Keratinocyte (primary cell): Measurements from ENCODE around the gene ATP4A. TPM values are rescaled to one million over a fixed set of nuclear protein-coding genes. Genes with fewer than 3 reads are reported as not detected.

ENCODE experiments used
- DNase-seq: peaks from one replicate; pipeline ENCODE4 v3.0.0-alpha.2; 2011; ENCODE audit warnings: low read depth, missing footprints, low spot score
- FAIRE-seq: peaks from 2 replicates; lab custom pipeline; 2011; peaks lifted over from hg19 to GRCh38; lab: Jason Lieb, UNC
- H2AFZ ChIP-seq: 2 replicates; pipeline ENCODE4 v1.6.0; 2012; ENCODE audit warnings: low read length, control low read depth, inconsistent platforms; ENCODE audit not compliant: control insufficient read depth
- H3K27ac ChIP-seq: 2 replicates; pipeline ENCODE4 v1.5.1; 2011; ENCODE audit warnings: low read length; ENCODE audit not compliant: control insufficient read depth, insufficient read depth
- H3K27me3 ChIP-seq: 3 replicates; pipeline ENCODE4 v1.6.0; 2011; ENCODE audit warnings: low read length; ENCODE audit not compliant: control insufficient read depth, insufficient read depth; ENCODE audit errors: extremely low read depth
- H3K36me3 ChIP-seq, 2 experiments: 2 replicates in 1 of 2; 3 replicates in 1 of 2; pipeline ENCODE4 v1.5.1; 2011; ENCODE audit warnings: low read length in 2 of 2, mild to moderate bottlenecking in 1 of 2; ENCODE audit not compliant: control insufficient read depth in 2 of 2, insufficient read depth in 2 of 2; ENCODE audit errors: extremely low read depth in 1 of 2
- H3K4me1 ChIP-seq: 3 replicates; pipeline ENCODE4 v1.5.1; 2011; ENCODE audit warnings: low read length; ENCODE audit not compliant: control insufficient read depth, insufficient read depth; ENCODE audit errors: extremely low read depth
- H3K4me2 ChIP-seq: 3 replicates; pipeline ENCODE4 v1.6.0; 2011; ENCODE audit warnings: low read depth, low read length; ENCODE audit not compliant: control insufficient read depth, insufficient read depth; ENCODE audit errors: extremely low read depth
- H3K4me3 ChIP-seq, 3 experiments: fragments of 200-600 bp in 1 of 3; sonication (generic) in 1 of 3; 2 replicates in 2 of 3; 3 replicates in 1 of 3; pipeline ENCODE4 v1.5.1; 2011 to 2016; ENCODE audit warnings: low read length in 3 of 3, mild to moderate bottlenecking in 3 of 3, control low read depth in 2 of 3, inconsistent platforms in 1 of 3, low read depth in 1 of 3, mixed read lengths in 1 of 3, mixed run types in 1 of 3, moderate library complexity in 1 of 3; ENCODE audit not compliant: control insufficient read depth in 2 of 3, insufficient read depth in 2 of 3; ENCODE audit errors: extremely low read depth in 1 of 3
- H3K79me2 ChIP-seq: 2 replicates; pipeline ENCODE4 v1.6.0; 2012; ENCODE audit warnings: low read length; ENCODE audit not compliant: control insufficient read depth, insufficient read depth
- H3K9ac ChIP-seq: 3 replicates; pipeline ENCODE4 v1.6.0; 2011; ENCODE audit warnings: low read length; ENCODE audit not compliant: control insufficient read depth, insufficient read depth; ENCODE audit errors: extremely low read depth
- H3K9me1 ChIP-seq: 3 replicates; pipeline ENCODE4 v1.6.0; 2011; ENCODE audit warnings: low read length; ENCODE audit not compliant: control insufficient read depth, insufficient read depth; ENCODE audit errors: extremely low read depth
- H3K9me3 ChIP-seq: 2 replicates; pipeline ENCODE4 v1.5.1; 2012; ENCODE audit warnings: low read depth, low read length; ENCODE audit not compliant: control insufficient read depth
- H4K20me1 ChIP-seq: 3 replicates; pipeline ENCODE4 v1.6.0; 2011; ENCODE audit warnings: low read length; ENCODE audit not compliant: control insufficient read depth, insufficient read depth; ENCODE audit errors: extremely low read depth
- EZH2 ChIP-seq: IDR thresholded peaks from one replicate; pipeline ENCODE4 v1.6.1; 2012; ENCODE audit warnings: inconsistent platforms, mild to moderate bottlenecking, low read length, moderate library complexity
- dilution Hi-C: fragments of 300-500 bp; cut with MboI; formaldehyde crosslinking; loops from one replicate; pipeline ENCODE4 v1.7.0; 2020; ENCODE audit warnings: low sequenced_read_pairs; ENCODE audit not compliant: extremely low pct_ligation_motif_present
- polyA plus RNA-seq, 5 experiments: library from polyadenylated mRNA; depleted of rRNA in 3 of 5; stranded (reverse) in 3 of 5; stranded (forward) in 1 of 5; unstranded in 1 of 5; fragments of >200 nt; gene quantifications; 1 replicate in 1 of 5; 2 replicates in 3 of 5; 3 replicates in 1 of 5; pipeline versions ENCODE4 v1.2.1 to v1.2.3, GENCODE V29; 2011 to 2012; ENCODE audit warnings: missing spikeins in 2 of 5, low read depth in 1 of 5, low replicate concordance in 1 of 5
- TF ChIP-seq, protein P1 (sequence below), 3 experiments: IDR thresholded peaks in 1 of 3; conservative IDR thresholded peaks in 1 of 3; optimal IDR thresholded peaks in 1 of 3; 2 replicates in 2 of 3; 3 replicates in 1 of 3; pipeline versions ENCODE3 to v1.5.1; 2011; ENCODE audit warnings: low read length in 3 of 3, mild to moderate bottlenecking in 3 of 3, moderate library complexity in 2 of 3, control low read depth in 1 of 3, inconsistent platforms in 1 of 3; ENCODE audit not compliant: insufficient read depth in 2 of 3; ENCODE audit errors: extremely low read depth in 1 of 3

Gene ATP4A
- polyA plus RNA-seq, 1 donor (not counting 4 experiments of a cell fraction or from before 2014, with no cell fraction given): not detected

DNA sequence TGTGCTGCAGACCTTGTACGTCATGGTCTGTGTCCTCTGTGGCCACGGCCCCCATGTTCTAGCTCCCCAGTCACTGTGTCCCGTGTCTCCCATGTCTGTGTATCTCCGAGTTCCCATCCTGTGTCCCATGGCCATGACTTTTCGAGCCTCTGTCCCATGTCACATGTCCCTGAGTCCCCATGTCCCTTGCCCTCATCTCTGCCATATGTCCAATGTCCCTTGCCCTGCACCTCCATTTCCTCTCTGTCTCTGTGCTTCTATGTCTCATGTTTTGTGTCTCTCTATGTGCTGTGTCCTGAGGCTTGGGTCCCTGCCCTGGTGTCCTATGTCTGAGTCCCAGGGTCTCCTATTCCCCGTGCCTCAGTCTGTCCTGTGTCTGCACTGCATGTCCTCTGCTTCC, 2.0 kb downstream of the ATP4A start:
- H3K27ac ChIP-seq: no peak overlapping the region
- H3K9me3 ChIP-seq: no peaks in the 10 kb centered on the region
- no peak overlapping the region for H3K4me2 ChIP-seq
- H4K20me1 ChIP-seq: no peaks in the 10 kb centered on the region
- DNase-seq (no peak), FAIRE-seq (no peak)
- no peaks in the 10 kb centered on the region for H3K4me1 ChIP-seq
- H3K36me3 ChIP-seq: no peaks in the 10 kb centered on the region
- peaks cover 23% of the 10 kb centered on the region for H3K27me3 ChIP-seq
- dilution Hi-C loops: no loop called here
- TF ChIP-seq, protein P1, sequence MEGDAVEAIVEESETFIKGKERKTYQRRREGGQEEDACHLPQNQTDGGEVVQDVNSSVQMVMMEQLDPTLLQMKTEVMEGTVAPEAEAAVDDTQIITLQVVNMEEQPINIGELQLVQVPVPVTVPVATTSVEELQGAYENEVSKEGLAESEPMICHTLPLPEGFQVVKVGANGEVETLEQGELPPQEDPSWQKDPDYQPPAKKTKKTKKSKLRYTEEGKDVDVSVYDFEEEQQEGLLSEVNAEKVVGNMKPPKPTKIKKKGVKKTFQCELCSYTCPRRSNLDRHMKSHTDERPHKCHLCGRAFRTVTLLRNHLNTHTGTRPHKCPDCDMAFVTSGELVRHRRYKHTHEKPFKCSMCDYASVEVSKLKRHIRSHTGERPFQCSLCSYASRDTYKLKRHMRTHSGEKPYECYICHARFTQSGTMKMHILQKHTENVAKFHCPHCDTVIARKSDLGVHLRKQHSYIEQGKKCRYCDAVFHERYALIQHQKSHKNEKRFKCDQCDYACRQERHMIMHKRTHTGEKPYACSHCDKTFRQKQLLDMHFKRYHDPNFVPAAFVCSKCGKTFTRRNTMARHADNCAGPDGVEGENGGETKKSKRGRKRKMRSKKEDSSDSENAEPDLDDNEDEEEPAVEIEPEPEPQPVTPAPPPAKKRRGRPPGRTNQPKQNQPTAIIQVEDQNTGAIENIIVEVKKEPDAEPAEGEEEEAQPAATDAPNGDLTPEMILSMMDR (optimal IDR thresholded peaks at IDR 0.05 in 1 of 3, IDR thresholded peaks at IDR 0.05 in 1 of 3, conservative IDR thresholded peaks at IDR 0.05 in 1 of 3; ENCODE audit: extremely low read depth in 1 of 3, insufficient read depth in 2 of 3, low read length in 3 of 3): no peak
- TF ChIP-seq EZH2: no peak
- H2AFZ ChIP-seq: no peak overlapping the region
- H3K4me3 ChIP-seq: no peak overlapping the region
- H3K79me2 ChIP-seq: no peaks in the 10 kb centered on the region
- H3K9ac ChIP-seq: no peak overlapping the region
- no peaks in the 10 kb centered on the region for H3K9me1 ChIP-seq

DNA sequence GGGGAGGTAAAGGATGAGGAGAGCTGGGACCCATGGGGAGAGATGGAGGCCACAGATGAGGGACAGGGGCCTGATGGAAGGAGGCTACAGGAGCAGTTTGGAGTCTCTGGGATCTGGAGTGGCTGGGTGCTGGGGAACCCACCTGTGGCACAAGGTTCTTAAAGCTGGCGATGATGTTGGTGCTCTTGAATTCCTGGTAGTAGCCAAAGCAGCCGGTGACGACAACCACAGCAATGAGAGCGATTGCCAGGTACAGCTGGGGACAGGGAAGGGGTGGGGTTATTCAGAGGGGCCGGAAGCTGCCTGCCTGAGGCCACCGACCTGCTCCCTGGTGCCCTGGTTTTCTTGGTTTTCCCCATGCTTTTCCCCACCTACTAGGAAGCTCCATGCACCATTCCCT, 2.8 kb downstream of the ATP4A start:
- H3K36me3 ChIP-seq: no peaks in the 10 kb centered on the region
- H3K4me3 ChIP-seq: no peak overlapping the region
- no peak overlapping the region for H2AFZ ChIP-seq
- no peak overlapping the region for H3K9ac ChIP-seq
- peaks cover 23% of the 10 kb centered on the region for H3K27me3 ChIP-seq
- H3K4me1 ChIP-seq: no peaks in the 10 kb centered on the region
- no peak overlapping the region for H3K27ac ChIP-seq
- DNase-seq: no peak
- TF ChIP-seq, protein P1 (optimal IDR thresholded peaks at IDR 0.05 in 1 of 3, IDR thresholded peaks at IDR 0.05 in 1 of 3, conservative IDR thresholded peaks at IDR 0.05 in 1 of 3; ENCODE audit: extremely low read depth in 1 of 3, insufficient read depth in 2 of 3, low read length in 3 of 3): no peak
- no peak for TF ChIP-seq EZH2
- no peaks in the 10 kb centered on the region for H3K9me1 ChIP-seq
- H4K20me1 ChIP-seq: no peaks in the 10 kb centered on the region
- no peaks in the 10 kb centered on the region for H3K79me2 ChIP-seq
- FAIRE-seq: no peak
- dilution Hi-C loops: no loop called here
- no peak overlapping the region for H3K4me2 ChIP-seq
- H3K9me3 ChIP-seq: no peaks in the 10 kb centered on the region
